Activated T-helper 1 cell treated with Interleukin-2 at 50 U/mL for 16 hours (primary cell): ENCODE results near the gene MYL6B.
"Not testable (repeated sequence)": the region's sequence is repeated elsewhere in the genome, so short reads cannot be mapped to it uniquely, and the experiment has no call there.

ENCODE experiments used
- DNase-seq: peaks from one replicate; pipeline ENCODE4 v3.0.0-alpha.2; 2020; ENCODE audit warnings: low read depth

Gene MYL6B

DNA sequence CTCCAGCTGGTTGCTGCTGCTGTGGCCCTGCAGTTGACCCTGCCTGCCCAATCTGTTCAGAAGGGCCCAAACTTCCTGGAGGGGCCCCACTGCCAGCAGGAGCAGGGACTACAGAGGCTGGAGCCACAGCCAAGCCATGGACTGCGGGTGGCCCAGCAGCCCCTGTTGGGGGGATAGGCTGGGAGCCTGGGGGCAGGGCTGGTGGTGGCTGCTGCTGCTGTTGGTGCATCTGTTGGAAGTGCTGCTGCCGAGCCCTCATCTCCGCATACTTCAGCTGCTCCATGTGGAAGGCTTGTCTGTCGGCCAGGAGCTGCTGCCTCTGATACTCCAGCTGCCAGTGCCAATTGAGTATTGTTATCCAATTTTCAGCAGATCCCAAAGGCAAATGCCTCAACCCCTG lies 13.0 kb downstream of the MYL6B start:
- DNase-seq: no peak

DNA sequence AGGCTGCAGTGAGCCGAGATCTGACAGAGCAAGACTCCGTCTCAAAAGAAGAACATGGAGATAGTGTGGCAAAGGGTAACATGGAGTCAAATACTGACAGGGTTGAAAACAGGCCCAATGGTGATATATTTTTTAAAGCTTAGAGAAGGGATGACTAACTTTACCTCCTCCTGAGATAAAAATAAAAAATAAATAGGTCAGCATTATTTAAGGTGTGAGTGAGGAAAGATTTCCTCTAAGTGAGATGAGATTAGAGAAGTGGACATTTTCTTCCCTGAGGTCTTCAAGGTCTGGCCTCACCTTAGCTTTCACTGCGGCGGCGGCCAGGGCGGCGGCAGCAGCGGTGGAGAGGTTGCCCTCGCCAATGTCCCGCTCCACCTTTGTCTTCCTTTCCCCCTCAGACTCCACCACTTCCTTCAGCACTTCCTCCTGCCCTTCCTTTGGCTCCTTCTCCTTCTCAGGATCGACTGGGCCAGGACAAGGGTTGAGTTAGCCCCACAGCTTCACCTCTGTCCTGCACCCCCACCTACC lies 16.9 kb downstream of the MYL6B start:
- no peak for DNase-seq

DNA sequence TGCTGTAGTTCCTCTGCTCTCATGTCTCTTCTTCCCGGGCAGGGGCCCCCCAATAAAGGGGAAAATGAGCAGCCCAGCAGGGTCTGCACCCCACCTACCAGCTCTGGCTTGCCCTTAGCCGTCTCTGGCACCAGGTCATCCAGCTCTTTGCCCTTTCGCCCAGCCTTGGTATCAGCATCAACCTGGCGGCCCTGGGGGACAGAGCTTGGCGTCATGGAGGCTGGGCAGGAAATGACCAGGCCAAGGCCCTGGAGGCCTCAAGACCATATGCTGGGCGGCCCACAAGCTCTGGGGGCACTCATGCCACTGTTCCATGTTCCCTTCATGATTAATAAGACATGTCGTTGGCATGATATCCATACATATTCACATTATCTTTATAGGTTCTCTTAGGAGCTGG lies 20.5 kb downstream of the MYL6B start:
- DNase-seq: no peak

DNA sequence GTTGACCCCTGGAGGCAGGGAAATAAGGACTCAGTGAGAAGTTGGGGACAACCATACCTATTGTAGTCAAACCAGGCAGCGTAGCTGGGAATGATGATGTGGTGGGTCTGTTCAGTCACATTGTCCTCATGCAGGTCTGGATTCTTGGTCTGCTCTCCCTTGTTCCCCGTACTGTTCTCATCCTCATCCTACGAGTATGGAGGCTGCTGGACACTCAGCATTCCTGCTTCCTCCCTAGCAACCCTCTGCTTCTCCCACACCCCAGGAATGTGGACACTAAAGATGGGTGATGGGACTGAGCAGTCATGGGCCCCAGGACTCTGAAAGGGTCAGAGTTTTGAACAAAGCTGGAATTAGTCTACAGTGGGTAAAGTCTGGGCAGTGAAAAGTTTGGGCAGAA lies 26.0 kb downstream of the MYL6B start:
- DNase-seq: no peak

DNA sequence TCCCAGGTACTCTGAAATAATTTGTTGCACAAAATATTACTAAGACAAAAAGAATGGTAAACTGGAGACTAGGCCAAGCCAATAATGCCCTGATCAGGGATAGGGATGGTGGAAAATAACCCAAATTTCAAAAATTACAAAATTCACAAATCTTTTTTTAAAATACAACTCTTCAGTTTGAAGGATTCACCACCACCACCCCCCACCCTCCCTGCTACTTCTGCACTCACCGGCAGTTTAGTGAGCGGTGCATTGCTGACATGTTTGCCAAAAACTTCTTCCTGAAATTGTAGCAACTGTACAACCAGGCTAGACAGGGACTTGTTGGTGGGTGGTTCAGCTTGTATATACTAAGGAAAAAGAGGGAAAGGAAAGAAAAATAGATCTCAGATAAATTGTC lies 34.6 kb downstream of the MYL6B start:
- no peak for DNase-seq

DNA sequence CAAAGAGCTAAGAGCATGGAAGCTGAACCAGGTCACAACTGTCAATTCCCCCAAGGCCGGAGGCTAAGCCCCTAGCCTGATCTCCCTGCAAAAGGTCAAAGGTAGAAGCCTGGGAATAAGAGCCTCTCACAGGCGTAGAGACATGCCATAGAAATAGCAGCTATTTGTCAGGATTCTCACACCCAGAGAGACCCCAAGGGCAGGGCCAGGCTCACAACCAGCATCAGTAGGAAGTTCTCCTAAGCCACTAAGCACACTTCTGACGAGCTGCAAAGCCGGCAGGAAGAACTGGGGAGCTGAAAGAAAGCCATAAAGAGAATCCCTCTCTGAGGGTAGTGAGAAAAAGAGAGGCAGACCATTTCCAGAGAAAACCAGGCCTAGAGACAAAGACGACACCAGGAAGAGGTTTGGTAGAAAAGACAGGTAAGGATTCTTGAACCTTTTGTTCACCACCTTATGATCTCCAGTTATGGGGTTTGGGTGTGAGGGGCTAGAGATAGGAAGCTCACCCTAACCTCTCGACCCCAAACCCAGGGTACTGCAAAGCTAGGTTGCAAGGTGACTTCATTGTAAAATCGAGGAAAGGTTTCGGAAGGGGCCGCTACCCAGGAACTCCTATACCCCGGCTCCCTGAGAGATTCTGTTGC lies 35.9 kb downstream of the MYL6B start:
- DNase-seq: no peak

DNA sequence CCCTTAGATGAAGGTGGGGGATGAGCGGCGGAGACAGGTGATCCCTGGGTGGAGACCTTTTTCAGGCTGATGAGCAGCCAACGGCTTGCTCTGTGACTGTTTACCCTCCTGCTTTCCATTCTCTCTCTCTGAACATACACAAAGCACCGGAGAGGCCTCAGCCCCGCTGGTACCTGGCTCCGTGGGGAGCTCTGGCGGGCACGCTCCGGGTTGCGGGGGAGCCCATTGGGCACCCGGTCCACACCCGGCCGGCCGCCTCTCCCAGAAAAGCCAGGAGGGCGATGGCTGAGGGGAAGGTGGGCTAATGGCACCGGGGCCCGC lies 36.4 kb downstream of the MYL6B start:
- DNase-seq: no peak

DNA sequence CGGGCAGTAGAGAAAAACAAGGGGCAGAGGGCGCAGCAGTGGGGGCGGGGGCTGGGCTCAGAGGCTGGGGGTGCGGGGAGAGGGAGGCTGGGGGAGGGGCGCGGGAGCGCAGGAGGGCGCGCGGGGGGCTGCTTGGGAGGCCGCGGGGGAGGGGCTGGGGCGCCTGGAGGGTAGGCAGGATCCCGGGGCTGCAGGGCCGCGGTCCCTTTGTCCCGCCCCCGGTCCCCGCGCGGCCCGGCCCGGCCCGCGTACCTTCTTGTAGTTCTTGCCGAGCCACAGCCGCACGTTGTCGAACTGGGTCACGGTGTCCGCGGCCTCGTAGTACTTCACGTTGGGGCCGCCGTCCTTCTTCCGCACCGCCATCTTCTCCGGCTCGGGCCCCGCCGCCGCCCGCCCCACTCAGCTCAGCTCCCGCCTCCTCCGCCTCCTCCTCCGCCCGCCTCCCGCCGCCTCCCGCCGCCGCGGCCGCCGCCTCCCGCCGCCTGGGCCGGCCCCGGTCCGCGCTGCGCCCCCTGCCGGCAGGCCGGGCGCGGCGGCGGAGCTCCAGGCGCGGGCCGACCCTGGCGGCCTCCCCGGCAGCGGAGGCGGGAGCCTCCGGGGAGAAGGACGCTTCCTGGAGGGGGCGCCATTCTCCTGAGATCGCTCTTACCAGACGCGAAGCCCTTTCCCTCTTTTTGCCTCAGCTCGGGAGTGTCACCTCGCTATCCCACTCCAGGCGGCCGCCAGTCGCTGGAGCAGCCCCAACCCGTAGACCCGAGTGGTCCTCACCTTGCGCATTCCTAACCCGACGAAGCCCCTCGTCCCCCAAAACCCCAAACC lies 36.9 kb downstream of the MYL6B start, which contains the start of gene SMARCC2:
Gene SMARCC2 (minus strand): TSS at position 385 of the 819 bp plus-strand sequence. CDS start 22 bp downstream, at position 363.
- DNase-seq: peak; percentile 78

DNA sequence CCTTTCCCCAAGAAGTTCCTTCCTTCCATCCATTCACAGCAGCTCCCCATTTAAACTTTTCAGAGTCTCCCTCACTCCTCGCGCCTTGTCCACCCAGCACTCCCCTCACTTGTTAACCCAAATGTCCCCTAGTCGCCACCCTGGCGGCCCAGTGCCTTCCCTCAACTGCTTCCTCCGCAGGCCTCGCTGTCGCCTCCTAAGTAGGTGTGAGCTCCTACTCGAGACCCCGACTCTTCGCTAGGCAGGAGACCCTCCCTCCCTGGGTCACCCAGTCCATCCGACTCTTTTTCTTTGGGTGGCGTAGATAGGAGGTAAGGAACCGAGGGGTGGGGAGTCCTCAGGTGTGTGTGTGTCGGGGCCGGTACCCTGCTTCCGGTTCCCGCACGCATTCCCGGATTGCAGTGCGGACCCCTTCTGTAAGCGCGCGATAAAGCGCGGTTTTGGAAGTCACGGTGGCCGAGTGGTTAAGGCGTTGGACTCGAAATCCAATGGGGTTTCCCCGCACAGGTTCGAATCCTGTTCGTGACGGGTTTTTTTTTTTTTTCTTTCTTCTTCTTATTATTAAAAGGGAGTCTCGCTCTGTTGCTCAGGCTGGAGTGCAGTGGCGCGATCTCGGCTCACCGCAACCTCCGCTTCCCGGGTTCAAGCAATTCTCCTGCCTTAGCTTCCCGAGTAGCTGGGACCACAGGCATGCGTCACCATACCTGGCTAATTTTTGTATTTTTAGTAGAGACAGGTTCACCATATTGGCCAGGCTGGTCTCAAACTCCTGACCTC lies 37.7 kb downstream of the MYL6B start:
- DNase-seq: peak; percentile 54

DNA sequence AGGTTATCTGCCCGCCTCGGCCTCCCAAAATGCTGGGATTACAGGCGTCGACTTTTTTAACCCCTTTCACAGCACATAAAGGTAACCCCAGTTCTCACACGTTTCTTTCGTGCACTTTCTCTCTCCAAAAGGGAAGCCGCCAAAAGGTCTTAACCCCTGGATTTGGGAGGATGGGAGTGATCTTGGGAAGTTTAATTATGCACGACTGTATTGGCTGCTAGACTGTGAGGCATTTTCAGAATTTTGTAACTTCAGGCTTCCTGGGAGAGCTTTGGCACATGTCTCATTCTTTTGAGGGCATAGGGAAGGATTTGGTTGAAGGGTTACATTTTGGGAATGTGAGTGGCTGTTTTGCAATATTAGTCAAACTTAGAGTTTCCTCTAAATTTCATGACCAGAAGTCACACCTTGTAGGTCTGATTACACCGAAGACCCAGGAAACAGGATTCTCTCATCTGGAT lies 38.3 kb downstream of the MYL6B start:
- no peak for DNase-seq

DNA sequence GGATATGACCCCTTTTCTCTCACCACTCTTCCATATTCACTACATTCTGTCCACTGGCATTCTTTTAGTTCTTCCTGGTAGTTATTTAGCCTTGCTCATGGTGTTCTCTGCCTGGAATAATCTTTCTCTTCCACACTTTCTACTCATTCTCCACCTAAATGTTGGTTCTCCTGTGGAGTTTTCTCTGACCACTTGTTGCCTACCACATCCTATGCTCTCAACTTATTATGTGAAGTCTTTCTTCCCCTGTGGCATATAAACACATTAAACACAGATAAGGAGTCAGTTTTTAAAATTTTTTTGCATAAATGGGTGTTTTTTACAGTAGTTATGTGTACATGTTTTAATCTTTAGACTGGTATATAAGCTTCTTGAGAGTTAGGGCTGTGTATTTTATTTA lies 40.2 kb downstream of the MYL6B start:
- DNase-seq: no peak

DNA sequence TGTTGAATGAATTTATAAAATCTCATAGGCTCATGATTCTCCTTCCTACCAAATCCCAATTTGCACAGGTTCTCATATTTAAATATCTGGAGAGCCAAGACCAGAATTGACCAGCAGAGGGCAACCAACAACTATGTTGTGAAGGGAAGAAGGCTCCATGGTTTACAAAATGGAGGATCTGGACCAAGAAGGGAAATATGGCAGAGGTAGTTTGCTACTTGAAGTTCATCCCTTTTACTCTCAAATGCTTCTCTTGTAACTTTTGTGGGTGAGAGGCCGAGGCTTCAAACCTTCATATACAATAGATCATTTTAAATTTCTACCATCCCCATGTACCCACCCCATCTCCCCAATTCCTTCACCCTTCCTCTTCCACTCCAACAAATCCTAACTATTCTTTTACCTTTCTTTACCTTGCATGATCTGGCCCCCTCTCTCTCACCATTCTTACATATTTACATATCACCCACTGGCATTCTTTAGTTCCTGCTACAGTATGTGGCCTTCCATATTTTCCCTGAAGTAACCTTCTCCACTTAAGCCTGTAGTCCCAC lies 40.7 kb downstream of the MYL6B start:
- DNase-seq: peak; percentile 38

DNA sequence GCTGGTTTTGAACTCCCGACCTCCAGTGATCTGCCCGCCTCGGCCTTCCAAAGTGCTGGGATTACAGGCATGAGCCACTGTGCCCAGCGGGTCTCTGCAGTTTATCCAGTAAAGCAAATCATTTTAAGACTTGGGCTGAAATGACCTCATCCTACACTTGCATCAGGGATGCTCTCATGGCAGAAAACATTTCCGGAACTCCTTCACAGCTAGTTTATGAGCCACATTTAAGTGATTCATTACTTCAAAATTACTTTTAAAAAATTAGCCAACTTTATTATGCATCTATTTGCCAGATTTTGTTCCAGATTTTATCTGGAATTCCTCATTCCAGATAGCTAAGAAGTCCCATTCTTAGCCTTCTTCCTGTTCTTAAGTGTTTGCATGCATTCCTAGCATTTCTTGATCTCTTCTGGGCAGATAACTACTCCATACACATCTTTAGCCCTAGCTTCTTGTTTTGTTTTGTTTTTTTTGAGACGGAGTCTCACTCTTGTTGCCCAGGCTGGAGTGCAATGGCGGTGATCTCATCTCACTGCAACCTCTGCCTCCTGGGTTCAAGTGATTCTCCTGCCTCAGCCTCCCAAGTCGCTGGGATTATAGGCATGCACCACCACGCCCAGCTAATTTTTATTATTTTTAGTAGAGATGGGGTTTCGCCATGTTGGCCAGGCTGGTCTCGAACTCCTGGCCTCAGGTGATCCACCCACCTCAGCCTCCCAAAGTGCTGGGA lies 44.6 kb downstream of the MYL6B start:
- DNase-seq: not testable (repeated sequence)

DNA sequence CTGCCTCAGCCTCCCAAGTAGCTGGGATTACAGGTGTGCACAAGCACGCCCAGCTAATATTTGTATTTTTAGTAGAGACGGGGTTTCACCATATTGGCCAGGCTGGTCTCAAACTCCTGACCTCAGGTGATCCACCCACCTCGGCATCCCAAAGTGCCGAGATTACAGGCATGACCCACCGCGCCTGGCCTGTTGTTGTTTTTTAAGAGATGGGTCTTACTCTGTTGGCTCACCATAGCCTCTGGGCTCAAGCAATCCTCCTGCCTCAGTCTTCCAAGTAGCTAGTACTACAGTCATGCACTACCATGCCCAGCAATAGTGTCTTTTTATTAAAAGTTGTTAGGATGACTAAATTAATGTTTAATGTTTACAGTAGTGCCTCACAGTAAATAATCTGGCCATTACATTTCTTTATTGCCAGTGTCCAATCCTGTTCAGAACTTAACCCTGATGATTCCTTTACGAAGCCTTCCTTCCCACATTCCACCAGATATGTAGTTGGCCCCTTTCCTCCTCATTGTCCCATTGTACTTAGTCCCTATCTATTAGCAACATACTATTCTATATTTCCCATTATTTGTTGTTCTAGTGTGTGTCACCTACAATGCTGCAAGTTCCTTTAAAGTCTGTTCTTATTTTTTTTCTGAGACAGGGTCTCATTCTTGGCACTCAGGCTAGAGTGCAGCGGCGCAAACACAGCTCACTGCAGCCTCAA lies 45.7 kb downstream of the MYL6B start:
- DNase-seq: no peak

DNA sequence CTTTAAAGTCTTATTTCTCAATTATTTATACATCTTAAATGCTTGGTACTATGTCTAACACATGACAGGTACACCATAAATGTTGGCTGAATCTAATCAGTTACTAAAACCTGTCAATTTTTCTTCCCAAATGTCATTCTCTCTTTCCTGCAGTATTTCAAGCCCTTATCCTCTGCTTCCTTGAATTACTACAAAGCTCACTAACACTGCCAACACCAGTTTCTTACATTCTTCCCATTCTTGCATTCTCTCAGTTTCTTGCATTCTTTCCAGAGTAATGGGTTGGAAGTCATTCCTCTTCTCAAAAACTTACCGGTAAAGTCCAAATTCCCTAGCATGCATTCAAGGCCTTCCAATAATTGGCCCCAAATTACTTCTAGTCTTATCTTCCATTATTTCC lies 46.4 kb downstream of the MYL6B start:
- DNase-seq: no peak

DNA sequence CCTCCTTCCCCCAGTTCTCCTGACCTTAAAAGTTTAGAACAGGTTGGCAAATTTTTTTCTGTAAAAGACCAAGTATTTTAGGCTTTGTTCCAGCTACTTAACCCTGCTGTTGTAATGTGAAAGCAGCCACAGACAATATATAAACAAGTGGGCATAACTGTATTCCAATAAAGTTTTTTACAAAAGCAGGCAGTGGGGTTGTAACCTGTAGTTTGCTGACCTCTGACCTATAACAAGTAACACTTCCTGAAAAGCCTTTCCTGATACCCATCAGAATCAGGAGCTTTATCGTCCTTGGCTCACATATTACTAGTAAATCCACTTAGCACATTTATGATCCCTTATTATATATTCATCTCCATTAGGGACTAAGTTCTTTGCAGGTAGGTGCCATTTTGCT lies 50.0 kb downstream of the MYL6B start:
- DNase-seq: no peak

DNA sequence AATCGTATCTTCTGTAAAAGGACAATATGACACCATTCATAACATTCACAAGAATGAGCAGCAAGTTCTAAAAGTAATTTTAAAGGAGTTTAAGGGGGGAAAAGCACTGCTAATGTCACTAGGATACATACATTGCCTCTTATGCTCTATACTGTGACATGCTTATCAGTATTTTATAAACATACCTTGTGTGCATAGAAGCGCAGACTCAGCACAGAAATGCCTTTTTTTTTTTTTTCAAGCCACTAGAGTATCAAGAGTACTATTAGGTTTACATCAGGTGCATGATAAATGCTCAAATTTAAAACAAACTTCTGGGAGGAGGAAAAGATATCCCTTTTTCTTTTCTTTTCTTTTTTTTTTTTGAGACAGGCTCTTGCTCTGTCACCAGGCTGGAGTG lies 50.5 kb downstream of the MYL6B start:
- no peak for DNase-seq

DNA sequence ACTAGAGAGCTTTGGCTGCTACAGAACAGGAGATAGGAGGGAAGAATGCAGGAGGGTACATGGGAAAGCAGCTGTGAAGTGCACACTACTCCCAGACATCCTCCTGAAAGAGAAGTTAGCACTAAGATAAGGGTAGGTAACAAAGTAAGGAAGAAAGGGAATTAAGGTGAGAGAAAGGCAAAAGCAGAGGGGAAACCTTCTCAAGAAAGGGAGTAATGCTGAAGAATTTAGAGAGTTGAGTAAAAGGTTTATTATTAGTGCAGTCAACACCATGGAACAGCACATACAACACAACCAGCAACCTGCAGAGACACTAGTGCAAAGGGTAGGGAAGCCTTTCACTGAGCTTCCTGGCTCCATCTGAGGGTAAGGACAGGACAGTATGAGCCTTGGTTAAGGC lies 51.9 kb downstream of the MYL6B start:
- no peak for DNase-seq

DNA sequence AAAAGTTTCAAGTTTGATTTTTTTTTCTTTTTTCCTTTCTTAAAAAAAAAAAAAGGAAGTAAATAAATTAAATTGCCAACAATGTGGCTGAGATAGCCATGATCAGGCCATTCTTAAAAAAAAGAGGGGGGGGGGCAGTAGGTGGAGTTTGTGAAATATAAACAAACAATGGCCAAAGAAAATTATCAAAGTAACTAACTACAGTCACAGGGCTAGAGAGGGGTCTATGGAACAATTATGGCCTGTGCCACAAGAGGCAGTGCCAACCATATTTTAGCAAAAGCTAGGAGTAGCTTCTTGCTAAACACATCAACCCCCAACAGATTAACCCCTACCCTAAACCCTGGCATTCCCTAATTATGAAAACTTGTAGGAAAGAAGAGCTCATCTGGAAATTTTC lies 53.1 kb downstream of the MYL6B start:
- no peak for DNase-seq

DNA sequence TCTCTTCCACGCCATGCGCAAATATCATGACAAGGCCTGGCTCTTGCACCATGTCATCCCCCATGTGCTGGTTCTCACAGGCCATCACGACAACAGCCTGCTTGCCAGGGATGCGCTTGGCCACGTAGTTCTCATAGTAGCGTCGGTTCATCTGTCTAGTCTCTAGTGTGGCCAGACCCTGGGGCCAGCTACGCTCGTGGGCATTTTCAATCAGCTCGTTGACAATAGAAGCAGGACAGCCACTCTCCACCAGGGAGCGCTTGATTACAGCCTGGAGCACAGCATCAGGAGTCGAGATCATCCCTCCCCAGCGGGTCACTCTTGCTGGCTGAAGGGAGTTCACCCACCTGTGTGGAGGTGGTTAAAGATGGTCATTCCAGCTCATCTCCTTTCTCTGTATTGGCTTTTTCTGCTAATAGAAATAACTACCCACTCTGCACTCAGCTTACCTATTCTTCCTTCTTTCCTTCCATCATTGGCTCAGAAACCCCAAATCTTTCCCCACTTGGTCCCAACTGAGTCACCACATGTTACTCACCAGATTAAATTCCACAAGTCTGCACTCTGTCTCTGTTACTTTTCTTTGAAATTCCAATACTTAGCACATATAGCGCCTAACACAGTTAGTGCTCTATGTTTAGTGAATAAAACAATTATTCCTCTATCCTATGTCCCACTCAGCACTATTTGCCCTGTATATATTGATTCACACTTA lies 54.2 kb downstream of the MYL6B start:
- DNase-seq: peak; percentile 16
